Kidney tubule cell (primary cell): ENCODE measurements around the gene POU4F2.
A peak's percentile ranks its signal among the peaks of the same experiment; 100 is the strongest.

ENCODE experiments used
- DNase-seq: peaks from one replicate; pipeline ENCODE4 v3.0.0-alpha.2; 2018; ENCODE audit warnings: low spot score

POU4F2 gene

GRCh38 chr4:146638786-146639505 lies at the start of gene POU4F2:
POU4F2 (plus strand) TSS chr4:146638893; CDS start chr4:146639141, 248 bp downstream.
- DNase-seq = no peak

DNA sequence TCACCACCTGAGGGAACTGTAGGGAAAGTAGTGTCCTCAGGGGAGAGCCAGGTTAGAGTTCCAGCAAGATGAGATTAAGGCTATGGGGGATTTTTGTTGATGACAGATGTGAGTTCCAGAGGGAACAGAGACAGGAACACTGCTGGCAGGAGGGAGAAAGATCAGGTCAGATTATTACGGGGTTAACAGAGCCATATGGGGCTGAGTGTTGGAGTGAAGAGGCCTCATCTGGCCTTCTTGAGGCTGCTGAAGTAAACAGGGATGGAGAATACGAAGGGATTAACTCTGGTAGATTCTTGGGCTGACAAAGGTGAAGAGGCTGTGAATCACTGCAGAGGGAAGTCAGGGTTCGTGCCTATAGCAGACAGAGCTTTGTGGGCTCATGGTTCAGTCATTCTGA lies 47.9 kb upstream of the POU4F2 start:
- no peak for DNase-seq

DNA sequence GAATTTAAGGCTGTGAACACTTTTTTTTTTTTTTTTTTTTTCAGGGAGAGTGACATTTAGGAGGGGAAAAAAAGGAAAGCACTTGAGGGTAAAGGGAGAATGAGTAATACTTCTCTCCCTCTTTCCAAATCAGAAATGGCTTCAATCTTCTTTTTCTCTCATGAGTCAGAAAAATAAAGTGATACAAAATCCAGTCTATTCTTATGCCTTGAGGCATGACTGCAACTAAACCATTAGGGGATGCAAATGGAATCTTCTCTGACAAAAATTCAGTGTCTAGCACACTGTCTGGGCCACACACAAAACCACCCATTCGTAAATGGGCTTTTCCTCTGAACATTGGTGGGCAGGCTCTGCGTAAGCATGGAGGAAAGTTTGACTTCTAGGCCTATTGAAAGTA lies 46.7 kb upstream of the POU4F2 start:
- no peak for DNase-seq

- no peak for DNase-seq
Observed at GRCh38 chr4:146632770-146633470, 5.8 kb upstream of the POU4F2 start.

DNA sequence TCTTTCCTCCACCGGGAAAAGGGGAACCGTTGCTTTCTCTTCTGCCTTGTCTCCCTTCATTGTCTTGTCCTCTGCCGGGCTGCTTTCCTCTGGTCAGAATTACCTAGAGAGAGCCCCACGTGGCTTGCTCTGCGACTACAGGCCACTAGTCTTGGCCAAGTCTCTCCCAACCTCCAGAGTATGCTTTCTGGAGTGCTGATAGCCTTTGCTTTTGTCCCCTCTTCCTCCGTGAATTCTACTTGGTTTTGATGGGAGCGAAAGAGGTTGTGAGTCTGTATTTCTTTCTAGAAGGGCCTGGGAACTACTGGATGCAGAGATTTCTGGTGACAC lies 5.3 kb upstream of the POU4F2 start:
- DNase-seq = no peak

- no peak for DNase-seq
Observed at GRCh38 chr4:146634825-146635224, 3.9 kb upstream of the POU4F2 start.

GRCh38 chr4:146637621-146638332 lies 916 bp upstream of the POU4F2 start:
- no peak for DNase-seq

GRCh38 chr4:146638333-146638785 lies 334 bp upstream of the POU4F2 start:
- DNase-seq = no peak

GRCh38 chr4:146639506-146639932 lies 826 bp downstream of the POU4F2 start:
- no peak for DNase-seq

DNA sequence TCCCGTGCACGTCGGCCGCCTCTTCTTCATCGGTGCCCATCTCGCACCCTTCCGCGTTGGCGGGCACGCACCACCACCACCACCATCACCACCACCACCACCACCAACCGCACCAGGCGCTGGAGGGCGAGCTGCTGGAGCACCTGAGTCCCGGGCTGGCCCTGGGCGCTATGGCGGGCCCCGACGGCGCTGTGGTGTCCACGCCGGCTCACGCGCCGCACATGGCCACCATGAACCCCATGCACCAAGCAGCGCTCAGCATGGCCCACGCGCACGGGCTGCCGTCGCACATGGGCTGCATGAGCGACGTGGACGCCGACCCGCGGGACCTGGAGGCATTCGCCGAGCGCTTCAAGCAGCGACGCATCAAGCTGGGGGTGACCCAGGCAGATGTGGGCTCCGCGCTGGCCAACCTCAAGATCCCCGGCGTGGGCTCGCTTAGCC lies 1.4 kb downstream of the POU4F2 start:
- DNase-seq = no peak

DNA sequence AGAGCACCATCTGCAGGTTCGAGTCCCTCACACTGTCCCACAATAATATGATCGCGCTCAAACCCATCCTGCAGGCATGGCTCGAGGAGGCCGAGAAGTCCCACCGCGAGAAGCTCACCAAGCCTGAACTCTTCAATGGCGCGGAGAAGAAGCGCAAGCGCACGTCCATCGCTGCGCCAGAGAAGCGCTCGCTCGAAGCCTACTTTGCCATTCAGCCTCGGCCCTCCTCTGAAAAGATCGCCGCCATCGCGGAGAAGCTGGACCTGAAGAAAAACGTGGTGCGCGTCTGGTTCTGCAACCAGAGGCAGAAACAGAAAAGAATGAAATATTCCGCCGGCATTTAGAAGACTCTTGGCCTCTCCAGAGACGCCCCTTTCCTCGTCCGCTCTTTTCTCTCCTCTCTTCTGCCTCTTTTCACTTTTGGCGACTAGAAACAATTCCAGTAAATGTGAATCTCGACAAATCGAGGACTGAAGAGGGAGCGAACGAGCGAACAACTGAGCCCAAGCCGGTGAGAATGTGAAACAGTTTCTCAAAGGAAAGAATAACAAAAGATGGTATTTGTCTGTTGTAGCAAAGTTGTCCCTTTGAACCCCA lies 1.9 kb downstream of the POU4F2 start:
- DNase-seq = no peak

DNA sequence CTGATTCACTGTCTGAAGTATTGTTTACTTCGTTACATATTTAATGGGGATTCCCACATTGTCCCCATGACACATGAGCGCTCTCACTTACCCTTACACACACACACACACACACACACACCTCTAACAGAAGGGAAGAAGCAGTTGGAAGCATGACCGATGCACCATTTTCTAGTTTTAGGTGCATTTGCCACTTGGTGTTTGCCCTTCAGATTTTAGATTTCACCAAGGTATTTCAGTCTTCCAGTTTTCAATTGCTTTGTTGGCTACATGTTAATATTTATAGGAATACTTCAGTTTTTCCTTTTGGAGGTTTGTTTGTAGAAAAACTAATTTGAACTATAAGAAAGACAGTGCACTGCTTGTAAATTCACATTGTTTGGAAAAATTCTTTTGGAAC lies 3.1 kb downstream of the POU4F2 start:
- peak; percentile 64 for DNase-seq

DNA sequence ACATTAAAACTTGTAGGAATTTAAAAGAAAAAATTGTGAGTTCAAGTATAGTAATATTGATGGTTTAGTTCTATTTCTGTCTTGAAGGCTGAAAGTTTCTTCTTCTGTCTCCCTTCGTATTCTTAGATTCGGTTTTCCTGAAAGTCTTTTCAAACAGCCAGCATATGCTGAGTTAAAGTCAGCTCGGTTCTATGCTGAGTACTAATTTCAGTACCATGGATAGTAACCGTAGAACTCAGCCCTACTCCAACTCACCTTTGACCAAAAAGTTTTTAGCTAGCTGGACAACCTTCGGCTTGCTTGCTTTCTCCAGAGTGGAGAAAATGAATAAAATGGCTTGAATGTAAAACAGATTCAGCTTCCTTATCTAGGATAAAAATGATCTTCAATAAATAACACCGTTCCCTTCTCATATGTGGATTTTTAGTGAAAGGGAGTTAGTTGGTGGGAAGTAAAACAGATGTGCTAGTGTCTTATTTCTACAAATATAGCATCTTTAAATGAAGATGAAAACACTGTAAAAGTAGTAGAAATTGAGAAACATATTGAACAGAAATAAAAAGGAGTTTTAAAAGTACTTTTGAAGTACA lies 5.2 kb downstream of the POU4F2 start:
- DNase-seq = peak; percentile 39

DNA sequence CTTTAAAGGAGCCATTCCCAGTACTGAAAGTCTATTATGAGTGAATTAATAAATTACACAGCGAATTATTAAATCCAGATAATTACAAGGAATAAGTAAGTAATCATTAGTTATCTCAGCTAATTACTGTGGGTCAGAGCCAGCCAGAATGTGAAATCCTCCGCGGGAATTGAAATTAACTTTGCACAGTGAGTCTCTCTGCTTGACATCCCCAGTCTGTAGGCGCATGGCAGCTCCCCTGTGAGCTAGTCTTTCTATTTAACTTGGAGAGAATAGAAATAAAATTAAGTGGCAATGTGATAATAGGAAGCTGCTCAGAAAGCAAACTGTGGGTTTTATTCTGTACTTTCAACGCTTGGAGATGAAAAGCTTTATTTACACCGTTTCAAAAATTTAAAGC lies 7.2 kb downstream of the POU4F2 start:
- no peak for DNase-seq

GRCh38 chr4:146646593-146647325 lies 8.1 kb downstream of the POU4F2 start:
- DNase-seq = no peak

DNA sequence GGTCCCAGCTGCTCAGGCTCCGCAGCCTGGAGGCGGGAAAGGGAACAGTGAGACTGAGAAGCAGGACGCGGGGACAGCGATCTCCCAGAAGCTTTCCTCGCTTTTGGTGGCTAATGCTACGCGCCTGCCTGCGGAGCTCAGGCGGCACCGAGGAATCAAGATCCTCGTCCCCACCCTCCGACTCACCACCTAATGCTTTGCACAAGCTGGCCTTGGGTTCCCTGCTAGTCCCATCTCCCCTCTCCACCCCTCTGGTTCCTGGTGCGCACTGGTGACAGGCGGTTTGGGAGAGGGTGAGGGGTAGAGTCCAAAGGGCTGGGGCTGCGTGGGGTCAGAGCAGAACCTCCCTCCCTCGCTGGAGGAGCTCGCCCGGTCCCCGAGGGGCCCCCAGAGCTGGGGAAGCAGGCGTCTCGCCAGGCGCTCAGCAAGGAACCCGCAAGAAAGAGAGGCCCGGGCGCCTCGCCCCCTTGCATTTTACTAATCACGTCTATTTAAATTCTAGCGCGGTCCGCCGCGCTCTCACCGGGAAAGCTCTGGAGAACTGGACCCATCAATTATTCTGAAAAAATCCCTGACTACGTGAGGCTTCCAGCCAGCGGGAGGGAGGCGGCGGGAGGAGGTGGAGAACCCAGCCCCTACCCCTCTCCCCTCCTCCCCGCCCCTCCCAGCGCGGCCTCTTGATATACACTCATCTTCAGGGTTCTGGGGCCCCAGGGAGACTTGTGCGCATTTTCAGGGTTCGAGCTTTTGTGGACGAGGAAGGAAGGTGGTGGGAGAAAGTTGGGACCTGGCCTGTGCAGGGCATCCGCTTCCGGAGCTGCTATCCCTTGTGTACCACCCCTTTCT lies 9.1 kb downstream of the POU4F2 start:
- no peak for DNase-seq

DNA sequence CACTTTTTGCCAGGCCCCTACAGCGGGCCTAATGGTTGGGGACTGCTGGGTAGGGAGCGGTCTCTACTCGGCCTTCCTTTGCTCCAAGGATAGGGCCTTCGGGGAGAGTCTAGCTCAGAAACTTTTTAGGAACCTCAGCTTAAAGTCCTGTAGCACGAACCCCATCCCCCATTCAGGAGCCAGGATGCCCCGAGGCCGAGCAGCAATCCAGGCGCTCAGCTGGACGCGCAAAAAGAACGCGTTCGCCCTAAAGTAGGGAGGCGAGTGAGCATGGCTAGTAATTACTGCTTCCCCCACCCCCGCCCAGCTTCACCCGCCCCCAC lies 9.7 kb downstream of the POU4F2 start:
- no peak for DNase-seq

GRCh38 chr4:146649232-146649631 lies 10.5 kb downstream of the POU4F2 start:
- no peak for DNase-seq

GRCh38 chr4:146650034-146650433 lies 11.3 kb downstream of the POU4F2 start:
- no peak for DNase-seq

DNA sequence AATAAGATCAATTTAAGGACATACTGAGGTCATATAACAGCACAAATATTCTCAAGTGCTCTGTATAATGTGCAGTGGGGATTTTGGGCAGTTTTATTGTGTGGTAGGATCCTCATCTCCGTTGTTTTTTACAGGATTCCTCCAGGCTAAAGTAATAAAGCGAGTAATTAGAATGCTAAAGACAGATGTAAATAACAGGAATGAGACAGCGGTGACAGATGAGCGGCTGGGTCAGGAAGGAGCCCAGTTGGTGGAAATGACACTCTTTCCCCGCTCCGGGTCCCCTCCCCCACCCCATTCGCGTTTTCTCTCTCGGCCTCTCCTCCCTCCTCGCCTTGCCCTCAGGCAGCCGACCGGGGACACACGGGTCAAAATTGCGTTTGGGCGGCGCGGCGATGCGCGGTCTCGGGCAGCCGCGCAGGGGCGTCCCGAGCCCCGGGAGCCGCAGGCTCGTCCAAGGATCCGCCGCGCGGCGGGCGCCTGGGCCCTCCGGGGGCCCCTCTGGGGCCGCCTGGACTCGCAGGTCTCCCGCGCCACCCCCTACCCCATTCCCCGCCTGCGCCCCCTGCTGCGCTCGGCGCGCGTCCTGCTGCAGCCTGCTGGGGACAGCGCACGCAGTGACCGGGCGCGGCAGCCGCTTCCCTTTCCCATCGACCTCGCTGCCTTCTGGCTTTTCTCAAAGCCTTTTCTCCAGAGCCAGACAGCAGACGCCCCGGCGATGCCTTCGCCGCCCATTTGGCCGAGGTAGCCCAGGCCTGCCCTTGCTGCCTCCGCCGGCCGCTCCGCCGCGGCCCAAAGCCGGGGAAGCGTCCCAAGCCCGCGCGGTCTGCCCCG lies 16.2 kb downstream of the POU4F2 start:
- no peak for DNase-seq
